Retinal pigment epithelial cell (primary cell): Measurements from ENCODE around the gene PPIF.

Experiments used
- DNase-seq: peaks from one replicate; pipeline ENCODE4 v3.0.0-alpha.2; 2010; ENCODE audit warnings: low read depth
- H3K4me3 ChIP-seq: 2 replicates; pipeline ENCODE4 v1.5.1; 2011; ENCODE audit warnings: mild to moderate bottlenecking, low read length, control low read depth, moderate library complexity
- CTCF ChIP-seq: conservative IDR thresholded peaks from 2 replicates; pipeline ENCODE4 v1.5.1; 2011; ENCODE audit warnings: low read depth, low read length, control low read depth, inconsistent platforms

The PPIF gene

GRCh38 chr10:79379512-79380124, 32.3 kb downstream of the PPIF start:
- no peak for DNase-seq
- H3K4me3 ChIP-seq = no peak overlapping the region
- TF ChIP-seq CTCF = no peak

DNA sequence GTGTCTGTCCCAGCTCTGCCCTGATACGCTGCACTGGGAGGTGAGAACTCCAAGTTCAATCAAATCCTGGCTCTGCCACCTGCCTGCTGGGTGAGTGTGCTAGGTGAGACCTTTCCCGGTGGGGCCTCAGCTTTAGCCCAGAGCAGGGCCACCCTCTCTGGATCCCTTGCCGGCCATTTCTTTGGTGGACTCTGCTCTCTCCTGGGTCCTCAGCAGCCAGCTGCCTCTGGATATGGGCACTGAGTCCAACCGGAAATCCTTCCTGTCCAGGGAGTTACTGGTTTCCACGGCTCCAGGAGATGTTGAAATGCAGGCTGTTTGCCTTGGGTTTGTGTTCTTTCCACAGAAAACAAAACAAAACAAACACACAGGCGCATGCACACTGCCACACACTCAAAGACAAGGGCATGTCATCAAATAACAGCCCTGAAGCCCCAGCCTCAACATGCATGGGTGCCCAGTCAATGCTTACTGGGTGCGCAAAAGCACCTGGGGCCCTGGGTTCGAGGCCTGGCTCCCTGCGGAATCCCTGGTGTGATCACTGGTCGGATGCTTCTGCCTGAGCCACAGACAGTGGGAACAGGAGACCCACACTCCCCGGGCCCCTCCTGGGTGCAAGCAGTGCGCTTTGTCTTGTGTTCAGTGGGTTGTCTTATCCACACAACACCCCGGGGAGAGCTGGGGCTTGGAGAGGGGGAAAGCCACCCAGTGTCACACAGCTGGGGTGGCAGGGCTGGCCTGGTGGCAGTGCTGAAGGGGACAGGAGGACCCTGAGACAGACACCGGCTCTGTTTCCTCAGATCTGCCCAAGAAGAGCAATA, 33.1 kb downstream of the PPIF start:
- no peak for TF ChIP-seq CTCF
- no peak overlapping the region for H3K4me3 ChIP-seq
- no peak for DNase-seq

DNA sequence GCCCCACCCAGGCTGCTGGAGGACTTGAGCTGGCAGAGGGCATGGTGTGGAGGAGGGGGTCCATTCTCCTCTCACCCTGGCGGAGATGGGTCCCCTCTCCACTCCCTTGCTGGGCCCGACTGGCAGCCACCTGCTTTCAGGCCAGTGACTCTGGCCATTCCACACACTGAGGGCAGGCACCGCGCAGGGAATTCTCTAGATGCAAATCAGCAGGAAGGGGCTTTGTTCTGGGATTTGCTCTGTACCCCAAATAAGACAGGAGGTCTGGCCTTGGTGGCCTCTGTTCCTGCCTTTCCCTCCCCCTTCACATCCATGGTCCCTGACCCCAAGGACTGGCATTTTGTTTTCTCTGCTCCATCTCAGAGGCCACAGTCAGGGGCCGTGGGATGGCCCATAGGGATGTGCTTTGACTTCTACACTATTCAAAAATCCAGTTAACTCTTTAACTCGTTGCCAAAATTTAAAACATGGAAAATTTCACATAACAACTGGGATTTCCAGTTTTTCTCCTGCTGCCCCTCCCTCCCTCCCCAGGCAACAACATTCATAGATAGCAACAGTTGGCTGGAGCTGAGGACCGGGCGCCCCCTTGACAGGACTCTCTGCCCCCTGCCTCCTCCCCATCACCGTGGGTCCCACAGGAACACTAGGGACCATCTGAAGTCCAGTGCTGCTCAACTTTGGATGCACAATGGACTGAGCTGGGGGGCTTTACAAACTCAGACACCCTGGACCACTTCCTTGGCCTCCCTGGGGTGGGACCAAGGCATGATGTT, 33.9 kb downstream of the PPIF start:
- DNase-seq = no peak
- TF ChIP-seq CTCF = no peak
- H3K4me3 ChIP-seq = no peak overlapping the region

DNA sequence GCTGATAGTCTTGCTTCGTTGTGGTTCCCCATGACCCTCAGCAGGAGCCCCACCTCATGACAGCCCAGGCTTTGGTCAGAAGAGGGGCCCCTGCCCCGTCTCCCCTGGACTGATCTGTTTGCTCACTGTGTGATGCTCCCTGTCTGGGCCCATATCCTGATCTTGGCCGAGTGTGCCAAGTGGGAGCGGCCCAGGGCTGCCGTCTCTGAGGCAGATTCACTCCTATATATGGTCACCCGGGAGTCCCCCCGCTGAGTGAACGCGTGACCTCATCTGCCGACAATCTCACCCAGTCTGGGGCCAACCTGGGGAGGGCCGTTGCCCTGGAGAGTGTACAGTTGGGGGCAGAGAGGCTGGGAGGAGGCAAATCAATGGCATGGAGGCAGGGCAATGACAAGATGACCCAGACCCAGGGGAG, 34.5 kb downstream of the PPIF start:
- no peak overlapping the region for H3K4me3 ChIP-seq
- no peak for DNase-seq
- no peak for TF ChIP-seq CTCF

GRCh38 chr10:79382491-79382941, 35.2 kb downstream of the PPIF start:
- no peak overlapping the region for H3K4me3 ChIP-seq
- DNase-seq = no peak
- no peak for TF ChIP-seq CTCF

DNA sequence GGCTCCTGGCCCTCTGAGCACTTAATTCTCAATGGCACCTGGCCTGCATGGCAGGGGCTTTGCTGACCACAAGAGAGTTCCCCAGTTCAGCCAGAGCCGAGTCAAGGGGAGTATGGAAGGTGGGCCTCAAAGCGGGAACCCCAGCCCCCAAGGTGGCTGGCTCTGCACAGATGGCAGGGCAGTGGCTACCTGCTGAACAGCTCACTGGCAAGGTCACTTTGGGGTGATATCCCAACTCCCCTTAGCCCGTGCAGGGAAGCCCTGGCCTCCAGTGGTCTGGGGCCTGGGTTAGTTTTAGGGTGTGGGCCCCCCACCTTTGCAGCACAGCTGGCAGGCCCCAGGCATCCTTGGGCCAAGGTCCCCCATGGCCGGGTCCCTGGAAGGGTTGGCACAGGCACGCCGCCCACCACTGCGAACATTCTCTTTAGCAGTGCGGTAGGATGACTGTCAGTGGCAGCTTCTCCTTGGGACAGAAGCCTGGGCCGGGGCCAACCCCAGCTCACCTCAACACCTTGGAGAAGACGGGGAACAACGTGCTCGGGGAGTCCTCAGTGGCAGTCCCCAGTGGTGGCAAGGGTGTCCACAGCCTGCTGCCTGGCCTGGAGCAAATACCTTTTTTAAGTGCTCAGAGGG, 36.8 kb downstream of the PPIF start:
- no peak for DNase-seq
- TF ChIP-seq CTCF = no peak

More for the DNA sequence above, 36.8 kb downstream of the PPIF start:
- no peak overlapping the region for H3K4me3 ChIP-seq
